Gastroesophageal sphincter (tissue), 3 donors: Measurements from ENCODE around the gene VSIG10.

Source experiments
- CTCF ChIP-seq, 4 experiments: fragments of 200-600 bp in 2 of 4; fragments of 450-650 bp in 2 of 4; sonication (generic) in 1 of 4; IDR thresholded peaks; one replicate each; pipeline ENCODE4 v1.5.1; 2017 to 2019; ENCODE audit warnings: antibody characterized with exemption in 4 of 4, mild to moderate bottlenecking in 2 of 4, moderate library complexity in 2 of 4
- POLR2A ChIP-seq, 2 donors: fragments of 450-650 bp; IDR thresholded peaks; one replicate each; pipeline ENCODE4 v1.6.1; 2017; ENCODE audit warnings: antibody characterized with exemption in 2 of 2, mild to moderate bottlenecking in 2 of 2, moderate library complexity in 1 of 2

GRCh38 chr12:118098911-118099671, 4.7 kb downstream of the VSIG10 start:
- TF ChIP-seq CTCF (IDR thresholded peaks at IDR 0.05) (no peak), POLR2A (IDR thresholded peaks at IDR 0.05) (no peak)
